HG03520 (cell line): ENCODE data around the gene MINDY4.
"Not testable (repeated sequence)": the region's sequence is repeated elsewhere in the genome, so short reads cannot be mapped to it uniquely, and the experiment has no call there.

Experiments used
- ATAC-seq: cut with Tn5 transposase; IDR thresholded peaks from one replicate; pipeline ENCODE4 v1.9.1; 2021; ENCODE audit warnings: mild to moderate bottlenecking, moderate library complexity; ENCODE audit not compliant: unreplicated experiment

The MINDY4 gene

GRCh38 chr7:30799976-30800661 lies 28.9 kb downstream of the MINDY4 start:
- ATAC-seq = no peak

- no peak for ATAC-seq
Measured at GRCh38 chr7:30800785-30801252, 29.6 kb downstream of the MINDY4 start.

GRCh38 chr7:30802812-30803211 lies 31.6 kb downstream of the MINDY4 start:
- ATAC-seq = no peak

- no peak for ATAC-seq
Measured at GRCh38 chr7:30804078-30804661, 33.0 kb downstream of the MINDY4 start.

GRCh38 chr7:30805081-30805691 lies 34.0 kb downstream of the MINDY4 start:
- ATAC-seq = no peak

- ATAC-seq = no peak
Measured at GRCh38 chr7:30805931-30806330, 34.7 kb downstream of the MINDY4 start.

GRCh38 chr7:30807477-30807876 lies 36.3 kb downstream of the MINDY4 start:
- ATAC-seq = not testable (repeated sequence)

GRCh38 chr7:30807941-30808340 lies 36.7 kb downstream of the MINDY4 start:
- not testable (repeated sequence) for ATAC-seq

GRCh38 chr7:30810986-30811385 lies 39.8 kb downstream of the MINDY4 start:
- no peak for ATAC-seq

- no peak for ATAC-seq
Measured at GRCh38 chr7:30812676-30813075, 41.5 kb downstream of the MINDY4 start.

- ATAC-seq = no peak
Measured at GRCh38 chr7:30813466-30813865, 42.2 kb downstream of the MINDY4 start.

GRCh38 chr7:30814700-30815387 lies 43.6 kb downstream of the MINDY4 start:
- no peak for ATAC-seq

GRCh38 chr7:30815388-30815854 lies 44.2 kb downstream of the MINDY4 start:
- ATAC-seq = no peak

GRCh38 chr7:30815951-30816644 lies 44.9 kb downstream of the MINDY4 start:
- ATAC-seq = no peak

- no peak for ATAC-seq
Measured at GRCh38 chr7:30816645-30817370, 45.6 kb downstream of the MINDY4 start.

GRCh38 chr7:30817371-30817767 lies 46.2 kb downstream of the MINDY4 start:
- no peak for ATAC-seq

GRCh38 chr7:30824821-30825720 lies 53.9 kb downstream of the MINDY4 start:
- no peak for ATAC-seq

GRCh38 chr7:30826181-30826580 lies 55.0 kb downstream of the MINDY4 start:
- ATAC-seq = no peak

- no peak for ATAC-seq
Measured at GRCh38 chr7:30828591-30828990, 57.4 kb downstream of the MINDY4 start.
